Mucosa of descending colon (tissue), 3 donors: ENCODE results near the gene DOCK9. TPM values are rescaled to one million over a fixed set of nuclear protein-coding genes. Genes with fewer than 3 reads are reported as not detected.
A peak's percentile ranks its signal among the peaks of the same experiment; 100 is the strongest.

Experiments
- ATAC-seq: fragments of 200-7000 bp; cut with Tn5 transposase; one replicate; pipeline ENCODE4 v1.9.1; 2020; ENCODE audit warnings: mild to moderate bottlenecking, moderate library complexity
- DNase-seq, 3 donors: peaks; one replicate each; pipeline ENCODE4 v3.0.0-alpha.2; 2020
- H3K36me3 ChIP-seq: fragments of 200-600 bp; one replicate; pipeline ENCODE4 v1.8.0; 2021; ENCODE audit warnings: low read depth, mild to moderate bottlenecking
- H3K4me1 ChIP-seq: fragments of 200-600 bp; one replicate; pipeline ENCODE4 v1.8.0; 2021; ENCODE audit warnings: low read depth, mild to moderate bottlenecking
- H3K4me3 ChIP-seq: fragments of 200-600 bp; one replicate; pipeline ENCODE4 v1.8.0; 2021; ENCODE audit warnings: mild to moderate bottlenecking
- H3K9me3 ChIP-seq: fragments of 200-600 bp; one replicate; pipeline ENCODE4 v1.8.0; 2021; ENCODE audit warnings: mild to moderate bottlenecking
- CTCF ChIP-seq: fragments of 200-600 bp; IDR thresholded peaks from one replicate; pipeline ENCODE4 v1.8.0; 2022; ENCODE audit warnings: antibody characterized with exemption, mild to moderate bottlenecking
- intact Hi-C, 2 donors: fragments of 100-400 bp; cut with DNase I in 1 of 2; cut with micrococcal nuclease in 1 of 2; formaldehyde crosslinking; loops; one replicate each; pipeline versions ENCODE4 v1.11.0 to v1.11.1; 2022; cut with DNase I, micrococcal nuclease
- total RNA-seq, 3 donors: library from RNA; stranded (reverse); fragmentation: NEBNext Ultra II Directional in 2 of 3; extraction: Animal tissue kit (Norgen Biotek cat#: 25700) in 2 of 3; gene quantifications; one replicate each; pipeline versions ENCODE4 v1.2.1 to v1.2.4, GENCODE V29; 2021 to 2023
- donor health status: DM: no; HTN: no; CAD: no; lungs with moderate emphysema.
- donor health status: DM: no; HTN: no; CAD: no.
- donor health status: DM: no; HTN: yes; CAD: no.

DOCK9 gene
- total RNA-seq, 3 donors from 2014 or later: 52.0 to 136 (median 54.4) TPM

- no peak for ATAC-seq
- no peak overlapping the region for H3K4me3 ChIP-seq
- intact Hi-C loops: no loop called here
- H3K4me1 ChIP-seq: no peaks in the 10 kb centered on the region
- no peak for DNase-seq
- TF ChIP-seq CTCF: no peak
- H3K36me3 ChIP-seq: no peaks in the 10 kb centered on the region
- no peaks in the 10 kb centered on the region for H3K9me3 ChIP-seq
Measured at GRCh38 chr13:98912846-98913245, 65.0 kb downstream of the DOCK9 start.

GRCh38 chr13:98910501-98910951, 67.3 kb downstream of the DOCK9 start:
- Histone ChIP-seq H3K4me3 (no peak overlapping the region), H3K36me3 (no peaks in the 10 kb centered on the region), H3K4me1 (no peaks in the 10 kb centered on the region), H3K9me3 (no peaks in the 10 kb centered on the region)
- intact Hi-C loops: no loop called here
- TF ChIP-seq CTCF: no peak
- DNase-seq (no peak), ATAC-seq (peak; percentile 46)

- H3K4me1 ChIP-seq: no peaks in the 10 kb centered on the region
- TF ChIP-seq CTCF: no peak
- H3K9me3 ChIP-seq: no peaks in the 10 kb centered on the region
- ATAC-seq (no peak), DNase-seq (no peak)
- H3K36me3 ChIP-seq: no peaks in the 10 kb centered on the region
- intact Hi-C loops: no loop called here
- H3K4me3 ChIP-seq: no peak overlapping the region
Measured at GRCh38 chr13:98909016-98909415, 68.8 kb downstream of the DOCK9 start.

- Histone ChIP-seq H3K4me1 (no peaks in the 10 kb centered on the region), H3K4me3 (no peak overlapping the region), H3K36me3 (no peaks in the 10 kb centered on the region), H3K9me3 (no peaks in the 10 kb centered on the region)
- ATAC-seq (no peak), DNase-seq (no peak)
- intact Hi-C loops: no loop called here
- no peak for TF ChIP-seq CTCF
Measured at GRCh38 chr13:98906746-98907502, 70.9 kb downstream of the DOCK9 start.

GRCh38 chr13:98905199-98905598, 72.7 kb downstream of the DOCK9 start:
- intact Hi-C loops: no loop called here
- H3K4me1 ChIP-seq: no peaks in the 10 kb centered on the region
- no peak for ATAC-seq
- H3K36me3 ChIP-seq: no peaks in the 10 kb centered on the region
- H3K9me3 ChIP-seq: no peaks in the 10 kb centered on the region
- no peak overlapping the region for H3K4me3 ChIP-seq
- no peak for TF ChIP-seq CTCF
- DNase-seq: no peak
